Hepatic stellate cell (primary cell): ENCODE measurements around the gene LENG1.

Experiments used
- DNase-seq: peaks from one replicate; pipeline ENCODE4 v3.0.0; 2011; ENCODE audit warnings: low spot score

The LENG1 gene

GRCh38 chr19:54164369-54165068 is 5.0 kb upstream of the LENG1 start:
- peak; percentile 72 for DNase-seq

DNA sequence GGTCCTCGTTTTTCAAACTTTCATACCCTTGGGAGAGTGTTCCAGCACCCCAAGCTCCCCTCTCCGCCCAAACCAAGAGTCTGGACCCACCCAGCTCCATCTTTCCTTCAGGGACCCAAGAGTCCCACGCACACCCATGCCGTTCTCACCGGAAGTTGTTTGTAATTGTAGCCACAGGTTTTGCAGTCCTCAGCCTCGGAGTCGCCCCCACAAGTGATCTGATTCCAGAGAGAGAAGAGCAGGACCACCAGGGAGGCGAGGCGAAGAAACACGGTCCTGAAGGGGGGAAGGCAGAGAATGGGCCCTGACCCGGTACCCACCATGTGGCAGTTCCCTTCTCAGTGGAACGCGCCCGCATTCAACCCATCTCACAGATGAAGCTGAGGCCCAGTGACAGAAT is 3.4 kb upstream of the LENG1 start:
- no peak for DNase-seq

DNA sequence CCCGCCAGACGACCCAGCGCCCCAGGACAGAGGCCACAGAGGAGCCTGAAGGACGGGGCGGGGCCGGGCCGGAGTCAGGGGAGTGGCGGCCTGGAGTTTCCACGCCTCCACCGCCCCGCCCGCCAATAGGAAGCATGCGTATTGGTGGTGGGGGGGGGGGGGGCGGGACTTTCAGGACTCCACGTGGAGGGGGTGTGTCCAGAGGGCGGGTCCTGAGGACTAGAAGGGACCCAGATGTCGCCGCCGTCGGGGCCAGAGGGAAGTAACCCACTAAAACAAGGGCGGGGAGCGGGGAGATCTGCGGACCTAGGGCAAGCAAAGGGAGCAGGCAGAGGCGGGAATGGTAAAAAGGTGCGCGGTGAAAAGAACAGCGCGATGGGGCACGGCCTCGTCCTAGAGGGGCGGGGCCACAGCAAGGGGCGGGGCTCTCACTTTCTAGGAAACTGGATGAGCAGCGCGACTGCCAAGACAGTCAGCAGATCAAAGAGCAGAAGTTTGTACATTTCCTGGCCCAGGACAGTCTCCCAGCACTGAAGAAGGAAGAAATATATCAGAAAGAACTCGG is 2.8 kb upstream of the LENG1 start:
- peak; percentile 90 for DNase-seq

GRCh38 chr19:54160854-54161253 is 1.3 kb upstream of the LENG1 start:
- no peak for DNase-seq

GRCh38 chr19:54160182-54160811 is 776 bp upstream of the LENG1 start:
- no peak for DNase-seq

DNA sequence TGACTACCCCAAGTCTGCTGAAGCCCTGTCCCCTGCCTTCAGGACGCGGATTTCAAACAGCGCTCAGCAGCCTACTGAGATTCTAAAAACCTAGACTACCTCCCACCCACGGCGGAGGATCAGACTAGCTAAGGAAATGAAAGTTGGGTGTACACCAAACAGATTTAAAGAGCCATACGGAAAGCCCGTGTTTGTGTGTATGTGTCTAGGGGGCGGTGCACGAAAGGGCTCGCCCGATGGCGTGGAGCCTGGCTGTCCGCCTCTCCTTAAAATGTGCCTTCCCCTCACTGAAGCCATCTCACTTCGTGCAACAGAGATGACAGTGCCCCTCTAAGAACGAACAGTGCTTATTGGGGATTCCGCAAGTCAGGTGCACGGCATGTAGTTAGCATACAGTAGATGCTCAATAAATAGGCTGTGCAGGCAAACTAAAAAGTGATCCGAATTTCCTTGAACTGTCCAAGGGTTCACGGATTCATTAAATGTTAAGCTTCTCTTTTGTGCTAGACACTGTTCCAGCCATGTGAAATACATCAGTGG is 639 bp downstream of the LENG1 start:
- DNase-seq: no peak

DNA sequence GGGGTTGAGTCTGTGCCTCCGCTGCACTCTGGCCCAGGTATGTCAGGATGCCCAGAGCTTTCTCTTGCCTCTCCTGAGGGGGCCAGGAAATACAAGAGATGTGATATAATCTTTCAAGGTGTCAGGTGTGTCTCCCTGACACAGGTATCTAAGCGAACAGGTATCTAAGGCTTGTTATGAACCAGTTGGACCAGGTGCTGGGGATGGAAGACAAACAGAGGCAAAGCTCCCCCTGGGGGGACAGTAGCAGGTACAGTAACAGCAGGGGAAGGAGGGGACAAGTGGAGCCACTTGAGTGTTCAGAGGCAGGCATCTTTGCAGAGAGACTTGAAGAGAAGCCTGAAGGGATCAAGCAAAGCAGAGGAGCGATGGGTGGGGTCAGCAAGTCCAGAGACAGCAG is 2.6 kb downstream of the LENG1 start:
- no peak for DNase-seq

- DNase-seq: no peak
These were observed 3.0 kb downstream of the LENG1 start for GRCh38 chr19:54156490-54156889.

DNA sequence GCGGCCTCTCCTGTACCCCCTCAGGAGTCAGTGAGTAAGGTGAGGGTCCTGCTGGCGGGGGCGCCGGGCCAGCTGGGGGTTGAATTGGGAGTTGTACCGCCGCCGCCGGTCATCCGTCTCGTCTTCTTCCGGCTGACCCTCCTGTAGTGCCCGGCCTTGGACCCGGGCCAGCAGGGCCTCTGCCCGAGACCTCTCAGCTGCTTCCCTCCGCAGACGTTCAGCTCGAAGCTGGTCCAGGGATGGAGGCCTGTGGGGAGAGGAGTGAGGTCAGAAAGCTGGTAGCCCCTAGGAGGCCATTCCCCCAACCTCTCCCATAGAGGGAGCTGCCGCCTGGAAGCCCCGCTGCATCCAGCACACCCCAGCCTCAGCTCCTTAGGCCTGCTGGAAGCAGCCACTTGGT is 3.8 kb downstream of the LENG1 start:
- no peak for DNase-seq

DNA sequence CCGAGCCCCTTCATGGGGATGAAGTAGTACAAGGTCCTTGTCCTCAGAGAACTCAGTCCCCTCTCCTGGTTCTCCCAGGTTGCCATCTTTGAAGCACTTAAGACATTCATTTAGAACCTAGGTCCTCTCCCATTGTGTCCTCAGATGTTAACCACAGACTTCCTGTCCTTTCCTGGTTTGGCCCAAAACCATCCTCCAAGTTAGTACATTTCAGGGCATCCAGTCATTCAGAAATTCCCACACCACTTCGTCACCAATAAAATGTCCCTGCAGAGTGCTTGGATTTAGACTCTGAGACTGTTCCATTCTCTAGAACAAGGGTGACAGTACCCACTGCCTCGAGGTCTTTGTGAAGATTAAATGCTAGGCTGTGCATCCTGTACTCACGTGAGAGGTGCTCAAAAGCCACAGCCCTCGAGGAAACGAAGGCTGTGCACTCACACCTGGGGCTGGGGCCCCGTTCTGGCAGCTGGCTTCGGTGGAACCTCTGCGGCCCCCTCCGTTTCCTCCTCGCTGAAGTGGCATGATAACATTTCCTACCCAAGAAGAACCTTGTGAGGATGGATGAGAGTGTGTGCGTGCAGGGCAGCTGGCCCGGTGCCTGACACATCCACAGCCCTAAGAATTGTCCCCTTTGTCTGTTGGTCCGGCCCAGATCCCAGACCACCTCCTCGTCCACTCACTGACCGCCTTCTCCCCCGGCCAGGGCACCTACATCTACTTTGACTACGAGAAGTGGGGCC is 4.7 kb downstream of the LENG1 start:
- DNase-seq: peak; percentile 65

- DNase-seq: no peak
These were observed 5.7 kb downstream of the LENG1 start for GRCh38 chr19:54153731-54154326.

DNA sequence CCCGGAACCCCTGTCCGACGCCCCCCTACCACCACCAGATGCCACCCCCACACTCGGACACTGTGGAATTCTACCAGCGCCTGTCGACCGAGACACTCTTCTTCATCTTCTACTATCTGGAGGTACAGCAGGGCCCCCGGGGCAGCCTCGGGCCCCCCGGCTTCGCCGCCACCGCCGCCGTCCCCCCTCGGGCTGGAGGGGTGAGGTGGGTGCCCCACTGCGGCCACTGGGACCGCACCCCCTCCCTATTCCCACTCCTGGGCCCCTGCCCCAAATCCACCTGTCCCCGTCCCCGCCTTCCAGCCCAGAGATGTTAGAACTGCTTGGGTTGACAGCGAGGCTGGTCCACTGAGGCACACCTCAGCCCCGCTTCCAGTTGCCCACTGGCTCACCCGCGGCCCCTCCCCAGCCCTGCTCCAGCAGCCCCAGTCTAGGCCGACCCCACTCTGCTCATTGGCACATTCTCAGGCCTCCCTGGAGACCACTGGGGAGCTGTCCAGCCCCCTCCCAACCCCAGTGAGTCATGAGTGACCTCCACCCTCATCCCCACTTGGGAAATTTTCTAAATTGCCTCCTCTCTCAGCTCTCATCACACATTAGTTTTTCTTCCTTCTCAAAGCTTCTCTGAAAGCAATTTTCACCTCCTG is 6.5 kb downstream of the LENG1 start:
- no peak for DNase-seq

DNA sequence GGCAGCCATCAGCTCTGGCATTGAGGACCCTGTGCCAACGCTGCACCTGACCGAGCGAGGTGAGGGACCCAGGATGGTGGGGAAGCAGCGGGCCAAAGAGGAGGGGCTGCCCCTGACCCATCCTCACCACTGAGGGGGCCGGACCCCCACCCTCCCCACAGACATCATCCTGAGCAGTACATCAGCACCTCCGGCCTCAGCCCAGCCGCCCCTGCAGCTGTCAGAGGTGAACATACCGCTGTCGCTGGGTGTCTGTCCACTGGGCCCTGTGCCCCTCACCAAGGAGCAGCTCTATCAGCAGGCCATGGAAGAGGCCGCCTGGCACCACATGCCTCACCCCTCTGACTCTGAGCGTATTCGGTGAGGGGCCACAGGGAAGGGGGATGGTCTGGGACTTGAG is 7.3 kb downstream of the LENG1 start:
- no peak for DNase-seq

DNA sequence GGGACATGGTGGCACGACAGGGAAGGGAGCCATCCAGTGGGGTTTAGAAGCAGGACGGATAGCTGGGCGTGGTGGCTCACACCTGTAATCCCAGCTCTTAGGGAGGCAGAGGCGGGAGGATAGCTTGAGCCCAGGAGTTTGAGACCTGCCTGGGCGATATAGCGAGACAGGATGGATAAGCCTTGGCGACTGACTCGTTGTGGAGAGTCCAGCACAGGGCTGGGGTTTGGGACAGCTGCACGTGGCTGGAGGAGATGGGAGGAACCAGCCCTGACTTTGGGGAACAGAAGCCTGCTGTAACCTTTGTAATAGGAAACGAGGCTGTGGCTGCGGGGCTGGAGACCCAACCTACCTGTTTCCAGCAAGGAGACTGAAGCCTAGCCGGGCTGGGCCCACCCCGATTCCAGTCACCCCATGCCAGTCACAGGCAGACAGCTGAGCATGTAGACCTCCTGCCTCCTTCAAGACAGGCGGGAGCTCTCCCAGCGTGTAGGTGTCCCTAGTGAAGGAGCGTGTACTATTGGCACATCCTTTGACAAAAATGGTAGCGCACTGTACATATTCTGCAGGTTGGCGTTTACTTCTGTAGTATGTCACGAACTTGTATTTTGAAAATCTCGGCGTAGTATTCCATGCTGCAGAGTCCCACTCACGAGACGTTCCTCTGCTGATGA is 8.0 kb downstream of the LENG1 start:
- DNase-seq: no peak

DNA sequence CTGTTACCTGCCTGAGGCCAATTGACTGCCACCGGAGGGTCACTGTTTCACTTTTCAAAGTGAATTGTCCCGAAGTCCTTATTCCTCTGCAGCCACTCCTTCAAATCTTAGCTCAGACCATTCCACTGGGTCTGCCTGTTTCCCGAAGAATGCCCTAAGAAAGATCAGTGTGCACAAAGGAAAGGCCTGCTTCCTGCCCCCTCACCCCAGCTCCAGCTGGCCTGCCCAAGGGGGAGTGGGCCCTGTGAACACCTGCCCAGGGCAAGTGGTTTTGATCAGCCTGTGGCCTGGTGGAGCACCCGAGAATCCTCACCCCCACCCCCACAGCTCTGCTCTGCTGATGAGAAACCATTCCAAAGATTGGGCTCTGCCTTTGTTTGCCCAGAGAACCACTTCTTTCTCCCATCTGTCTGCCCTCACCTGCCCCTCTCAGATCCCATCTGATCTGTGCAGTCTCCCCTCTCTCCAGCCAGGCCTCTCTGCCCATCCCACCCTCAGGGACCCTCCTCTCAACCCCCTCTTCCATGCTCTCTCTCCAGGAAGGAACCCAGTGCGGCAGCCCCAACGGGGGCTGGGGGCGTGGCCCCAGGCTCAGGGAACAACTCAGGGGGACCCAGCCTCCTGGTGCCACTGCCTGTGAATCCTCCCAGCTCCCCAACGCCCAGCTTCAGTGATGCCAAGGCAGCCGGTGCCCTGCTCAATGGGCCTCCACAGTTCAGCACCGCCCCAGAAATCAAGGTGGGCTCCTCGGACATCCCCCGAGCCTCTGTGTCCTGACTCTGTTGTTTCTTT is 10.3 kb downstream of the LENG1 start:
- no peak for DNase-seq

DNA sequence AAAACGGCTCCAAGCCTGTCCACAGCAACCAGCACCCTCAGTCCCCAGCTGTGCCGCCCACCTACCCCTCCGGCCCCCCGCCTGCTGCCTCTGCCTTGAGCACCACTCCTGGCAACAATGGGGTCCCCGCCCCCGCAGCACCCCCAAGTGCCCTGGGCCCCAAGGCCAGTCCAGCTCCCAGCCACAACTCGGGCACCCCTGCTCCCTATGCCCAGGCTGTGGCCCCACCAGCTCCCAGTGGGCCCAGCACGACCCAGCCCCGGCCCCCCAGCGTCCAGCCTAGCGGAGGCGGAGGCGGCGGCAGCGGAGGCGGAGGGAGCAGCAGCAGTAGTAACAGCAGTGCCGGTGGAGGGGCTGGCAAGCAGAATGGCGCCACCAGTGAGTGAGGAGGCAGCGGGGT is 11.4 kb downstream of the LENG1 start:
- DNase-seq: no peak

GRCh38 chr19:54147676-54148075 is 11.8 kb downstream of the LENG1 start:
- DNase-seq: no peak

GRCh38 chr19:54145541-54146158 is 13.9 kb downstream of the LENG1 start:
- DNase-seq: no peak

GRCh38 chr19:54142166-54142780 is 17.2 kb downstream of the LENG1 start:
- DNase-seq: peak; percentile 30
